ENCODE results near the gene TARP.
"Not testable (repeated sequence)": the region's sequence is repeated elsewhere in the genome, so short reads cannot be mapped to it uniquely, and the experiment has no call there.

- not testable (repeated sequence) for TF ChIP-seq CTCF, POLR2A (IDR thresholded peaks at IDR 0.05)
Measured at GRCh38 chr7:38263274-38263673, 10.2 kb downstream of the TARP start.
